Activated CD8-positive, alpha-beta memory T cell treated with anti-CD3 and anti-CD28 coated beads for 48 hours (primary cell): ENCODE results near the gene ONECUT2.
"Not testable (repeated sequence)": the region's sequence is repeated elsewhere in the genome, so short reads cannot be mapped to it uniquely, and the experiment has no call there.

Experiments
- DNase-seq, 3 experiments: peaks; one replicate each; pipeline ENCODE4 v3.0.0-alpha.2; 2020; ENCODE audit warnings: low read depth in 2 of 3, low spot score in 2 of 3

Gene ONECUT2

DNA sequence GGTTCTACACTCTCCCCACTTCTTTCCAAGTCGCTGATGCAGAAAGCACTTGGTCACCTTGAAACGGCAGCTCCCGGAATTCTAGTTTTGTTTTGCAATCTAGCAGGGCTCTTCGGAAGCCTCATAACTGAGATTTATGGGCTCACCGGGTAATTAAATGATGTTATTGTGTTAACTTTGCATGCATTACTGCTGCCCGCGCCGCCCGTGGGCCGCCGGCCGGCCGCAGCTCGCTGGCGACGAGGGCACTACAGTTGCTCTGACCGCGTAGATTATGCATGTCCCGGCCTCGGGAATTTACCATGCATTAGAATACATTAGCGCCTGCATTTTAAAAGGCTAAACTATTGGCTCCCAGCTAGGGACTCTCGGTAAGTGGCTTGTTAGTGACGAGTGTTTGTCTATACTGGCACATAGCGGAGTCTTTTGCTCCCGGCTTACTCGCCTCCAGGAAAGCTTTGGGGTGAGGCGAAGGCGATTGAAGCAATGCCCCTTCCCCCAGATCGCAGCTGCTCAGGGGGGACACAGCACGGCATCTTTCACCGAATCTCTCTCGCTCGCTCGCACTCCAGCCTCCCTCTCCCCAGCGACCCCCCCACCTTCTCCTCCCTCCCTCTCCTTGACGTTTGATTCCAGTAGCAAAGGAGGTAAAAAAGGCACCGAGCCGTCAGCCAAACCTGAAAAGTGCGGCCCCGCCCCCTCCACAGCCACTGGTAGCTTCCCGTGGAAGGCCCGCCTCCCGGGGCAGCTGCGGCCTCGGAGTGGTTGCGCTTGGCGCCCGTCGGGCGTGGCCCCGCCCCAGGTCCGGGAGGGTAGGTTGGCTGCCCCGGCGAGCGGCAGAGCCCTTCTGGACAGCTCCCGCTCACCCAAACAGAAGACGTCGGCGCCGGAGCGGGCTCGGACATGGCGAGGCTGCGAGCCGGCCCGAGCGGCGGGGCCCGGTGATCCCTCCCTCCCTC, at the start of gene ONECUT2:
ONECUT2 (plus strand) TSS at position 839 of the 959 bp plus-strand sequence. CDS start 343 bp downstream, outside the sequence.
- DNase-seq = peak in 1 of 3 experiments; percentile 51

DNA sequence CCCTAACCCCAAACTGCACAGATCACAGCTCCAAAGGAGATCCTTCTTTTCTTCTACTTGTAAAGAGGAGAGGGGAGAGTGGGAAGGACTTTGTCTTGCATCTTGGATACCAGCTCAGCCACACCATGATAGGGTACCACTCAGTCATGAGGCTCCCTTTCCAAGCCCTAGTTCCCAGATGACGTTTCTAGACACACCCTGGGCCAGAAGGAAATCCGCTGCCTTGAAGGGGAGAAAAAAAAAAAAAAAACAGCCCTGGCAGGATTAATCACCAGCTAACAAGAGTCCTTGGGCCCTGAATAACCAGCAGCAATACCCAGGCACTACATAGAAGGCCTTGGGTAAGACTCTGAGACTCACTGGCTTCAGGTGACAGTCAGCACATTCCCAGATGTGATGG, 45.9 kb upstream of the ONECUT2 start:
- DNase-seq = no peak

DNA sequence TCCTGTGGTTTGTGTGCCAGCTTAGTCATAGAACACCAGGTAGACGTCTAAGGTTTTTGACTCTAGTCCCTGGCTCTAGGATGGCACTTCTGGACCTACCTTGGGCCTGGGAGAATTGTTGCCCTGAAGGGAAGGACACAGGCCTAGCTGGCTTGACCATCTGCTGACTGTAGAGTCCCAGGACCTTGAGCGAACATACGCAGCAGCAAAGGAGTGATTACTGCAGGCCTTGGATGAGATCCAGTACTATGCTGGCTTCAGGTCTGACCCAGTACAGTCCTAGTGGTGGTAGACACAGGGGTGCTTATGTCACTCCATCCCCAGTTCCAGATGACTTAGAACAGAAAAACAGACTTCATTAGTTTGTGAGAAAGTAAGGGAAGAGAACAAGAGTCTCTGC, 45.1 kb upstream of the ONECUT2 start:
- no peak for DNase-seq

GRCh38 chr18:57394749-57395148, 40.4 kb upstream of the ONECUT2 start:
- DNase-seq = not testable (repeated sequence)

- not testable (repeated sequence) for DNase-seq
Observed at GRCh38 chr18:57396831-57397230, 38.3 kb upstream of the ONECUT2 start.

- no peak for DNase-seq
Observed at GRCh38 chr18:57397440-57398132, 37.6 kb upstream of the ONECUT2 start.

DNA sequence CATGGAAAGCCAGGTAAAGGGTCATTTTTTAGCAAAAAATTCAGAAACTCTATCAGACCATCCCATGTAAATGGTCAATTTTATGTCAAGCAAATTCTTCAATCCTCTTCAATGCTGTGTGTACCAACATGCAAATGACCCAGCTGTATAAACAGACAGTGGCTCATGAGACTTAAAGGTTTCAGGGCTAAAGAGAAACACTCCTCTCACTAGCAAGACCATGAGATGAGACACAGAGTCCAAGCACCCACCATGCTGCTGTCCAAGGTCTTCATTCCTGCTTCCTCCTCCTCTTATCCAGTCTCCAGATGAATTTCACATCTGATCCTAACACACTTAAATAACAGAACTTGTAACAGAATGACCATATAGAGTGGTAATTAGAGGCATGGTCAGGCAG, 30.8 kb upstream of the ONECUT2 start:
- DNase-seq = no peak

DNA sequence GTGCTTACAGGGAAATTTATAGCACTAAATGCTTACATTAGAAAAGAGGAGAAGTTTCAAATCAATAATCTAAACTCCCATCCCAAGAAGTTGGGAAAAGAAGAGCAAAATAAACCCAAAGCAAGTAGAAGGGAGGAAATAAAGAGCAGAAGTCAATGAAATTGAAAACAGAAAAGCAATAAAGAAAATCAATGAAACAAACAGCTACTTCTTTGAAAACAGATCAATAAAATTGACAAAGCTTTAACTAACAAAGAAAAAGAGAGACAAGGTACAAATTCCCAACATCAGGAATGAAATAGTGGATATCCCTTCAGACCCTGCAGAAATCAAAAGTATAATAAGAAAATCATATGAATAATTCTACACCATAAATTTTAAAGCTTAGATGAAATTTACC, 25.5 kb upstream of the ONECUT2 start:
- no peak for DNase-seq

- DNase-seq = no peak
Observed at GRCh38 chr18:57410749-57411148, 24.4 kb upstream of the ONECUT2 start.

DNA sequence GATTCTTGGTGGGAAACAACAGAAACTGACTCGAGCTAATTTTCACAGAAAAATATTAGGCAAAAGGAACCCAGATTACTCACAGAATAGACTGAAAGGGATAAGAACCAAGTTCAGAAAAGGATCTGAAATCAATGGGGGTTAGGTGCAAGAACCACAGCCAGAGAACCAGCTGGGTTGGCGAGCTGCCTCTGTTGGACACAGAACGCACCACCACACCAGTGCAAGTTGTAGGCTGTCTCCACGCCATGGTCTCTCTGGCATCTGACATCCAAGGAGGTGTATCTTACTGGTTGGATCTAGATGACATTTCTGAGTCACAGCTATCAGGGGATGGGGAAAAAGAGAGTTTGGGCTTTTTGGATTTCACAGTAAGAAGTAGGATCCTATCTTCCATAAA, 18.6 kb upstream of the ONECUT2 start:
- no peak for DNase-seq

GRCh38 chr18:57422313-57422872, 12.8 kb upstream of the ONECUT2 start:
- no peak for DNase-seq

- DNase-seq = no peak
Observed at GRCh38 chr18:57423821-57424220, 11.4 kb upstream of the ONECUT2 start.

DNA sequence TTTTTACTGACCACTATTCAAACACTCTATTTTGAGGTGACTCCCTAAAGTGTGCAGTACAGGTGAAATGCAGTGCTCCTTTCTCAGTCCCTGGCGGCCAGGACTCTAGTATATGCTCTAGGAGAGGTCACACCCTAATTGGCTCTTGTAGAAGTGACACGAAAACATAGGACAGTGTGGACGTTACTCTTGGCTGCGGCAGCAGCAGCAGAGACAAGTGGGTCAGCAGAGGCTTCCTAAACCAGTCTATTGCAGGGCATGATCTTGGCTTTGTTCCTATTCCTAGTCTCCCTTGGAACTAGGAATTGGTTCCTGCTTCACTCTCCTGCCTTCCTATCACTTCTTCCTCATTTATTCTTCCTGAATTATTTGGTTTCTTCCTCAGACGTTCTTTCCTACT, 10.1 kb upstream of the ONECUT2 start:
- no peak for DNase-seq

- no peak for DNase-seq
Observed at GRCh38 chr18:57426187-57426586, 9.0 kb upstream of the ONECUT2 start.

- DNase-seq = no peak
Observed at GRCh38 chr18:57427429-57428201, 7.6 kb upstream of the ONECUT2 start.

DNA sequence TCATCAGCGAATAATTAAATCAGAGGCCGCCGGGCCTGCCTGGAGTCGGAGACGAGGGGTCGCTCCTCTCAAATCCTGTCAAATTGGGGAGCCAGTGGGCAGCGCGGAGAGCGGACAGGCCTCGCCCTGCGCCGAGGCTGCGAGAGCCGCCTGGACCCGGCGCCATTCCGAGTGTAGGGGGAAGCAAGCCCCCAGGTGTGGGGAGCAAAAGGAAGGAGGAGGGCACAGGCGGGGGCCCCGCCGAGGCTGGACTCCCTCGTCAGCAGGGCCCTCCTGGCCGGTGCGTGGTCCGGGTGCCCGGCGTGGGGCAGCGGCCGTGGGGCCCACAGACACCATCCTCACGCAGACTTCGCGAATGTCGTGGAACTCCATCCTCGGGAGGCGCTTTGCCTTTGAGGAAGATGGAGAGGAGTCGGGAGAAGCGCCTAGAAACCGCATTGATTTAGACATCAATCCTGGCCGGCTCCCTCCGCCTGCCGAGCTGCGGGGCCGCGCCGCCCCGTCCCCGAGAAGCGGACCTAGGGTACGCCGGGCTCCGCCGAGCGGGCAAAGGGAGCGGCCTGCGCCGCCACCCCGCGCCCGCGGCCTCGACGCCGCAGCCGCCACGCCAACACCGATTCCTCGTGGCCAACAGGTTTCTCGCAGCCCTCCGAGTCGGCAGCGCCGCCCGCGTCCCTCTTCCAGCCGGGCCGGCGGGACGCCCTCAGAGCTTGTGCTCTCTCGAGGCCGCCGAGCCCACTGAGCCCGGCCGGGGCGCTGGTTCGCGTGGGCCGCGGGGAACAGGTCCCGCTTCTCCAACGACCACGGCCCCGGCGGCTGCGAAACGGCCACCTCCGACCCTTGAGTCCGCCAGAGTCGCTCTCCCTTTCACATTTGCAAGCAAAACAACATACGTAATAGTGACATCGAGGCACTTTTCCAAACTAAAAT, 6.7 kb upstream of the ONECUT2 start:
- no peak for DNase-seq

GRCh38 chr18:57429167-57430078, 5.8 kb upstream of the ONECUT2 start:
- no peak for DNase-seq

- DNase-seq = no peak
Observed at GRCh38 chr18:57430079-57431001, 4.8 kb upstream of the ONECUT2 start.
